HG03039 (cell line): Measurements from ENCODE around the gene SCUBE3.

Experiments
- ATAC-seq: cut with Tn5 transposase; IDR thresholded peaks from one replicate; pipeline ENCODE4 v1.9.1; 2021; ENCODE audit warnings: mild to moderate bottlenecking, moderate library complexity; ENCODE audit not compliant: unreplicated experiment

Gene SCUBE3

DNA sequence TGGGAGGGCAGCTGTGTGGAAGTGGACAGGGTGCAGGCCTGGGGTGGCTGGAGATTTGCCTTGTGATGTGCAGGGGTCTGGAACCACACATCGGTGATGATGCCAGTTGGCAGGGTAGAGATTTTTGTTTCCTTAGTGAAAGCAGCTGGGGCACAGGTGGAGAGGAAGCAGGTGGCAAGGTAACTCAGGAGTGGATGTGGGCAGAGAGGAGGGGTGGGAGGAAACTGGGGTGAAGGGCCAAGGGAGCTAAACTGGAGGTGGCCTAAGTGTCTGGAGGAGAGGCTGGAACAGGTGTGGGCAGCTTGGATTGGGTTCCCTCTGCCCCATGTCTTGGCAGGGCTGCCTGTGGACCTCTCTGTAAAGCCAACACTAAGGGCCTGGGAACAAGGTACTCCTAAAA is 4.7 kb upstream of the SCUBE3 start:
- ATAC-seq, result no peak

GRCh38 chr6:35209622-35210247 is 4.0 kb upstream of the SCUBE3 start:
- no peak for ATAC-seq

DNA sequence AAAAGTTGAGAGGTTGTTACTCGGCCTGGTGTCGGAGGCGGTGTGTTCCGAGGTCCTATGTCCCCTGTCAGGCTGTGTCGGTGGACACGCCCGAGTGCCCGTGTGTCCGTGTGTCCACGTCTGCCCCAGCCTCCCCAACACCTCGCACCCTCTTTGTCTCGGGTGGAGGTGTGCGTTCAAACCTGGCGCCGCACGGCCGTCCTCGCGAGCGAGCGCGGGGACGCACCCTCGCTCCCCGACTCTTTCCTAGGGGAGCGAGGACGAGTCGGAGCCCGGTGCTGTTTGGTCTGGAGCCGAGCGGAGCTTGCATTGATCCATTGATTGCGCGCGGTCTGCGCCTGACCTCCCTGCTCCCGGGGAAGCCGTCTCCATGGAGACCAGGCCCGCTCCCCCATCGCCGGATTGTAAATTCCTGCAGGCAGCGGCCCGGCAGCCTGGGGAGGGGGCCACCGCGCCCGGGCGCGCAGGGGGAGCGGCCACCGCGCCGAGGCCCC is 411 bp upstream of the SCUBE3 start:
- ATAC-seq, result no peak

GRCh38 chr6:35214869-35215664 is 1.3 kb downstream of the SCUBE3 start:
- ATAC-seq, result no peak

GRCh38 chr6:35215665-35216411 is 2.1 kb downstream of the SCUBE3 start:
- ATAC-seq, result no peak

- ATAC-seq, result no peak
Measured at GRCh38 chr6:35216412-35216732, 2.6 kb downstream of the SCUBE3 start.

GRCh38 chr6:35216851-35217811 is 3.4 kb downstream of the SCUBE3 start:
- ATAC-seq, result no peak

- no peak for ATAC-seq
Measured at GRCh38 chr6:35218021-35218420, 4.3 kb downstream of the SCUBE3 start.

DNA sequence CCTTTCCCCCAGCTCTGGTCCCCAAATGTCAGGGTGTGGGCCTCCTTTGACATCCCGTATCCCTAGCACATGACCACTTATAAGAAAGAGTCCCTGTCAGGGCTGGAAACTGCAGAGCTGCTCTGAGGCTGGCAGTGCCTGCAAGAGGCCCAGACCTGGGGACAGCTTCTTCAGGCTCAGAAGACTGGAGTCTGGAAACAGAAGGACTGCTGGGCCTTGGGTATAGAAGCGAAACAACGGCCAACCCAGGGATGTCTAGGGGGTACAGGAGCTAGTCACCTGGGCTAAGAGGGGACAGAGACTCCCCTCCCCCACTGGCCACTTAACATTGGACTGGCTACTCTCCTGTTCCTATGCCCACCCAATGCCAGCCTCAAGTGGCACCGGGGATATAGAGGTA is 4.7 kb downstream of the SCUBE3 start:
- no peak for ATAC-seq

DNA sequence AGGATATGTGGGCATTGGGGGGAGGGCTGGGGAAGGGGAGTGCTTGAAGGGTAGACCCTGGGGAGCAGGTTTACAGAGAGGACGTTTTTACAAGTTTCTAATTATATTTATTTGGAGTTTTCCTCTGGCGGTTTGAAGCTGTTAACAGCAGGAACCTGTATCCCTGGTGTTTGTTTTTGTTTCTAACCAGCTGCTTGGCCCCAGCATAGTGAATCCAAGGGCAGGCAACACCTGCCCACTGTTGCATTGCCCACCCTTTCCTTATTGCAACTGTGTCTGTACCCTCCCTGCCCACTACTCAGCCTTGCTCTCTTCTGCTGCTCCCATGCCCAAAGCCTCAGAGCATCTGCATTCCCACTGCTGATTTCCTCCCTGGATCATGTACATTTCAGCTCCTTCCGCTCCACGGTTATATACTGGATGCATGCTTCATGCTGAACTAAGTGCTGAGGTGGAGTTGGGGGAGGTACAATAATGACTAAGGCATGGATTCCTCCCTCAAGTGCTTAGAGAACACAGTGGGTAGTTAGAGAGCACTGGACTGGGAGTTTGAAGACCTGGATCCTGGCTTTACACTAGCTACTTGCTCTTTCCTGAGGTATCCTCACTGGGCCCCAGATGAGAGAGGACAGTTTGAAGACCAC is 6.0 kb downstream of the SCUBE3 start:
- no peak for ATAC-seq

DNA sequence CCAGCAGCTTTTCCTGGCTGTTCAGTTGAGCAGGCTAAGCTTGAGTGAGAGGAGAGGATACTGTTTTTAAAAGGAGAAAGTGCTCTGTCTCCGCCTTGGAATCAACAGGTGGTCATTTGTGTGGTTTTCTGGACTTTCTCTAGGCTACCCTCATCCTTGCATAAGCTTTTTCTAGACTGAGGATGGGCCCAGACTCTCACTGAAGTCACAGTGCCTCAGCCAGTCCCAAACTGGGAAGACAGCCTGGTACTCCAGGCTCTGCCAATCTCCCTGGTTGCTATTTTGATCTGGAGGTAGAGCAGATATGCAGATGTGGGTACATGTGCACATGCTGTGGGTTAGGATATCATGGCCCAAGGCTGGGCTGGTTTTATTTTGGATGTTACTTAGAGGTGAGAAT is 7.0 kb downstream of the SCUBE3 start:
- no peak for ATAC-seq

- ATAC-seq, result no peak
Measured at GRCh38 chr6:35223396-35223795, 9.6 kb downstream of the SCUBE3 start.

GRCh38 chr6:35224720-35225119 is 11.0 kb downstream of the SCUBE3 start:
- no peak for ATAC-seq

GRCh38 chr6:35228481-35228880 is 14.7 kb downstream of the SCUBE3 start:
- ATAC-seq, result no peak

DNA sequence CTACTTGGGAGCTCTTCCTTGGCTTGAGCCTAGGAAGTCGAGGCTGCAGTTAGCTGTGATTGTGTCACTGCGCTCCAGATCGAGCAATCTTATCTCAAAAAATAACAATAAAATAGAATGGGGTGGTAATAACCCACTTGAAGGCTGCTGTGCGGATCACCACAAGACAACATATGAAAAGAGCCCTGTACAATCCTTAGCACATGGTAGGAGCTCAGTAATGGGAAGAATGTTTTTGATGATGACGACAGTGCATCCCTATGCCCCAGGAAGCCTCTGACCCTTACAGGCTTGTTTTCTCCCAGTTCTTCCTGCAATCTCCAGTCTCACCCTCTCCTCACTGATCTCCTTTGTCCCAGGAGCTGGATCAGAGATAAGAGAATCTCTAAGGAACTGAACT is 15.5 kb downstream of the SCUBE3 start:
- ATAC-seq, result no peak

- ATAC-seq, result no peak
Measured at GRCh38 chr6:35230498-35230897, 16.7 kb downstream of the SCUBE3 start.

DNA sequence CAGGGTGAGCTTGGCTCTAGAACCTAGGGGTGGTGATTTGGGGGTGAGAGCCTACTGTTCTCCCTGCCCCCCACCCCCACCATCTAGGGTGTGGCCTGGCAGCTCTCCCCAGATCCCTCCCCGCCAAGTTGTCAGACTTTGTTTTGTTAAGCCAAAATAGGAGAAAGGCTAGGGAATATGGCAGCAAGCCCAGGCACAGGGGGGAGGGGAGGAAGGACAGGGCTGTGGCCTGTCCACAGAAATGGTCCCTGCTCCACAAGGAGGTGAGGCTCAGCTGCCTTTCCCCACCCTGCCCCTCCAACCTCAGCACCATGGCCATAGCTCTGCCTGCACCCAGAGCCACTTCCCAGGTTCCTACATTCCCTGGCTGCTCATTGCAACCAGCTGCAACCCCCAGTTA is 17.2 kb downstream of the SCUBE3 start:
- ATAC-seq, result no peak

DNA sequence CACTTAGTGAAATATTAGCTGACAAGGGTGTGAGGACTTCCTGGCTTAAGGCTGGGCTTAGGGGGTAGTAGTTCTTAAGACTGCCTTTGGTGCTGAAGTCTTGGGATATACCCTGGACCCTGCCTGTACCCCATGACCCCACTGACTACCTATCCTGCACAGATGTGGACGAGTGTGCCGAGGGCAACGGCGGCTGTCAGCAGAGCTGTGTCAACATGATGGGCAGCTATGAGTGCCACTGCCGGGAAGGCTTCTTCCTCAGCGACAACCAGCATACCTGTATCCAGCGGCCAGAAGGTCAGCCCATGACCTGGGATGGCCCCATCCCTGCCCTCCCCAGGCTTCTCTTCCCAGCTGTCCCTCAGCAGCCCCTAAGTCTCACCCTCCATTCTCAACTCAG is 17.8 kb downstream of the SCUBE3 start:
- ATAC-seq, result no peak

DNA sequence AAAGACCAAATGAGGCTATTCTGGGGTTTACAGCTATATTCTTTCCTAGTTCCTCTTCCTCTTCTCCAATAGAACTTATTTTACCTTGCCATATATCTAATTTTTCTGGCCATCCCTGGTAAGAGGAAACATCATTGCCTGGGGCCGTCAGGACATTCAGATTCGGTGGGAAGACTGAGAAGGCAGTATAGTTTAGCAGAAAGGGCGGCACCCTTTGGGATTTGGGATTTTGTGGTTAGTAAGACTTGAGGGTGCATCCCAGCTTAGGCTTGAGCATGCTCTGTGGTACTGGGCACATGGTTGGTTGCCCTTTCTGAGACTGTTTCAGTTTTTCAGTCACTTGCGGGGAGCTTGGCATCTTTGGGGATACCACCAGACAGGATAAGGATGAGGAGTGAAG is 21.1 kb downstream of the SCUBE3 start:
- ATAC-seq, result no peak

- no peak for ATAC-seq
Measured at GRCh38 chr6:35236223-35236622, 22.5 kb downstream of the SCUBE3 start.
